LNCaP clone FGC (cell line): ENCODE data around the gene CD55.
A peak's percentile ranks its signal among the peaks of the same experiment; 100 is the strongest.
"Not testable (repeated sequence)": the region's sequence is repeated elsewhere in the genome, so short reads cannot be mapped to it uniquely, and the experiment has no call there.

ENCODE experiments used
- DNase-seq: peaks from one replicate; pipeline ENCODE4 v3.0.0-alpha.2; 2011; ENCODE audit warnings: low read depth
- H3K4me3 ChIP-seq: 2 replicates; pipeline ENCODE4 v1.5.1; 2011; ENCODE audit warnings: mild to moderate bottlenecking, low read depth, low read length, control low read depth
- CTCF ChIP-seq: IDR thresholded peaks from 2 replicates; pipeline ENCODE4 v1.5.1; 2012; ENCODE audit warnings: mild to moderate bottlenecking; ENCODE audit not compliant: control insufficient read depth, insufficient read depth; ENCODE audit errors: extremely low read depth

Gene CD55

DNA sequence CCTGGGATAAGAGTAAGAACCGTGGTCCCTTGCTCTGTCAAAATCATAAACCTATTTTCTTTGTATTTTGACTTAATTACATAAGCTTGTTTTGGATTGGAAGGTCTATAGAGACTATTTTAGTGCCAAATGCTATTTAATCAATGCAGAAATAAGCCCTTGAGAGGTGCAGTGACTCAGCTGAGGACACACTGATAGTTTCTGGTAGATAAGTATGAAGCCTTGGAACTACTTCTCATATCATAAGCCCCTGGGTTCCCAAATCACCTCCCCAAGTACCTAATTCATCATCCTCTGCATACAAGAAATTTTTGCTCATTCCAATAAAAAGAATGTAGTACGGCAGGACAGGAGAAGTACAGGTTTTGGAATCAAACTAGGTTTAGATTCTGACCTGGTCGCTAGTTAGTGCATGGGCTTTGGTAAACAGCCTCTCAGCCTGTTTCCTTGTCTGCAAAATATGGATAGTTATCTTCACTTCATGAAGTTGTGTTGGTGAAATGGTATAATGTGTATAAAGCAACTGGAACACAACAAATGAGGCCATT lies 3.3 kb upstream of the CD55 start:
- no peak overlapping the region for H3K4me3 ChIP-seq
- no peak for DNase-seq
- no peak for TF ChIP-seq CTCF

DNA sequence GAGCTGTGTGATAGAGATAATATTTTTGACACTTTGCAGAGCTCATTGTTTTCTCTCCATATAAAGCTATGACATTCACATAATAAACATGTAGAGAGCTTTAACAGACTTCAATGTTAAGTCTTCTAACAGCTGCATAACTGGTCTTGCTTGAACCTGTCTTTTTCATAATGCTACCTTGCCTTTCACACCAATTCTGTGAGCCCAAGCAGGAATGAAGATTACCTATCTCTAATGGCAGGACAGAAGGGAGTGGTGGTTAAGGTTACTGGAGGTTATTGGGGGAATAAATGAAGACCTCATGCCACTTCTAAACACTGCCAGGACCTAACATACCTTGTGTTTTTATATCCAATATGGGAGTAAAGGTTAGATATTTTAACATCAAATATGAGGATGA lies 2.3 kb upstream of the CD55 start:
- H3K4me3 ChIP-seq: no peak overlapping the region
- no peak for TF ChIP-seq CTCF
- no peak for DNase-seq

GRCh38 chr1:207320105-207320504 lies 1.4 kb upstream of the CD55 start:
- not testable (repeated sequence) for H3K4me3 ChIP-seq, DNase-seq

GRCh38 chr1:207321790-207322645 lies 540 bp downstream of the CD55 start:
- no peak for DNase-seq
- TF ChIP-seq CTCF: no peak
- H3K4me3 ChIP-seq: peak overlapping the region; percentile 42

DNA sequence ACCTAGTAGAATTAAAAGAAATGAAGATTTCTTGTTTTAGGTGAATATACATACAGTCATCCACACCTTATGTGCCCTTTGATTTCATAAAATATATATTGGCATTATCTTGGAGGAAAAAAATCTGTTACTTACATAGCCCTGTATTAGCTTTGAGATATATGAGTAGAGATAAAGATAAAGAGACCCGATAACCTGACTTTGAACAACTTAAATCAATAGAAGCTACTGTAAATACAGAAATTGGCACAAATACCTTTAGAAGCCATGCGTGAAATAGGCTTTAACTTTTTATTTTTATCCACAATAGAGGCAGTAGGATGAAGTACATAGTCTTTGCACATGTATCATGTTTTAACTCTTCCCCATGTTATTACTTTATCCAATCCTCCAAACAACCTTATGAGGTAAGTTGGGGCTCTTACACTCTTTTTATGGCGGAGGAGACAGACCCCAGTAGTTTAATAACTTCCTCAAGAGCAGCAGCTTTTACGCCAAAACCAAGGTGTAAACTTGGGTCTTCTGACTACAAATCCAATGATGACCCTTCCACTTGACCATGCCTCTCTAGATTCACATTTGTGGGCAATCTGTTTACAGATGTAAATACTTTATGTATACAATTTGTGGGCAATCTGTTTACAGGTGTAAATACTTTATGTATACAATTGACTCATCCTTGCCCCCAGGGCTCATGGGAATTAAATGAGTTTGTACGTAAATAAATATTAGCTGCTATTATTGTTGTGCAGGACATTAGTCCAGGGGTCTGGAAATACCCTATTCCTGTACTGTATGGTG lies 2.1 kb downstream of the CD55 start:
- TF ChIP-seq CTCF: no peak
- DNase-seq: peak; percentile 80
- H3K4me3 ChIP-seq: no peak overlapping the region

DNA sequence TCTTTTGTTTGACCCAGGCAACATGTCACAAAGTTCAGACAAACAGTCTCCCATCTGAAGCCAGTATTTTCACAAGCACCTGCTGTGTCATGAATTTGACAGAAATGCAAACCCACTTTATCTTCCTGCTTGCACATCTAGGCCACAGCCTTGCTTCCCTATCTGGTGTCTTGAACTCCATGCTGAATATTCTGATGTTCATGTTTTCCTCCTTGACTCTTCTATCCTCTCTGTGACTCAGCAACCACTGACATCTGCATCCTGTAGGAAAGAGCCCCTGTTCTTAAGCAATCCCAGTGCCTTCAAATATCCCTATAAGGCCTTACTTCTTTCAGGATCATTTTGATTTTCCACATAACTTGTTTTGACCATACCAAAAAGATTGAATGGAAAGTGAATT lies 6.5 kb downstream of the CD55 start:
- TF ChIP-seq CTCF: no peak
- no peak for DNase-seq
- no peak overlapping the region for H3K4me3 ChIP-seq

DNA sequence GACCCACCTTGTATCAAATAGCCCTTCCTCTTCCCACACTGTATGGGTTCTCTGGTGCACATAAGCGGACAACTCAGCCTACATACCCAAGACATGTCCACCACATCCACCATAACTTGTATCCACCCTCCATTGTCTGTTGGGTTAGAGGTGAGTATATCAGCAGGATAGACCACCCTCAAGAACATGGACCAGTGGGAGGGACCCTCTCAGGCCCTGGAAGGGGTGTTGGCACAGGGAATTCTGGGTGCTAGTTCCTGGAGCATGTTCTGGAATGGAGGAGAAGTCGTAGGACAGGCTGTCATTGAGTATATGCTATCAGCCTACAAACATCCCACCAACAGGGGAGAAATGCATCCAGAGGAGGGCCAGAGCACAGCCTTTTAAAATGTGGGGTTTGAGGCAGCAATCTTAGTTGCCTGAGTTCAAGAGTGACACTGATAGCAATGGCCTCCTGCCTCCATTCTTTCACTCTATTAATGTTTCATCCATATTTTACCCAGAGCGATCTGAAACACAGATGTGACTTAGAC lies 7.5 kb downstream of the CD55 start:
- TF ChIP-seq CTCF: no peak
- no peak overlapping the region for H3K4me3 ChIP-seq
- DNase-seq: no peak
